SU-DHL-6 (cell line): ENCODE results near the gene MREG.

Source experiments
- H2AFZ ChIP-seq: fragments of 200-600 bp; sonication (generic); 2 replicates; pipeline ENCODE4 v1.6.1; 2014; ENCODE audit warnings: low read depth, mild to moderate bottlenecking, moderate library complexity, mixed read lengths, antibody characterized with exemption, low read length; ENCODE audit not compliant: severe bottlenecking
- H3F3A ChIP-seq: fragments of 200-600 bp; shearing (Covaris generic); 2 replicates; pipeline ENCODE4 v1.6.0; 2016; ENCODE audit warnings: antibody characterized with exemption, mild to moderate bottlenecking; ENCODE audit not compliant: insufficient read depth
- H3K27ac ChIP-seq: fragments of 200-600 bp; sonication (generic); 2 replicates; pipeline ENCODE4 v1.5.1; 2016; ENCODE audit warnings: low read depth, mild to moderate bottlenecking, low read length, moderate library complexity, mixed read lengths
- H3K27me3 ChIP-seq: fragments of 200-600 bp; sonication (generic), shearing (Covaris generic); 2 replicates; pipeline ENCODE4 v1.6.0; 2014; ENCODE audit warnings: mild to moderate bottlenecking, low read length
- H3K36me3 ChIP-seq: fragments of 200-600 bp; sonication (generic); 2 replicates; pipeline ENCODE4 v1.6.1; 2014; ENCODE audit warnings: mild to moderate bottlenecking, low read length, mixed read lengths
- H3K4me2 ChIP-seq: fragments of 300-600, 200-600 bp; shearing (Covaris generic), sonication (generic); 2 replicates; pipeline ENCODE4 v1.6.0; 2014; ENCODE audit warnings: low read length, low read depth, mild to moderate bottlenecking; ENCODE audit not compliant: poor library complexity, severe bottlenecking
- H3K4me3 ChIP-seq: fragments of 200-600 bp; sonication (generic); 2 replicates; pipeline ENCODE4 v1.5.1; 2014; ENCODE audit warnings: antibody characterized with exemption, low read length, mild to moderate bottlenecking, mixed read lengths; ENCODE audit not compliant: insufficient read depth, poor library complexity, severe bottlenecking
- H3K79me2 ChIP-seq: fragments of 200-600 bp; sonication (generic); 2 replicates; pipeline ENCODE4 v1.6.1; 2014; ENCODE audit warnings: mild to moderate bottlenecking, low read length, moderate library complexity; ENCODE audit not compliant: insufficient read depth
- H3K9ac ChIP-seq: fragments of 200-600 bp; sonication (generic); 2 replicates; pipeline ENCODE4 v1.7.0; 2014; ENCODE audit warnings: mild to moderate bottlenecking, low read length
- H3K9me2 ChIP-seq: fragments of 200-600 bp; sonication (generic); replicated peaks from 2 replicates; pipeline ENCODE4 v1.6.1; 2014; ENCODE audit warnings: low read length; ENCODE audit not compliant: insufficient read depth
- H3K9me3 ChIP-seq: fragments of 200-600 bp; sonication (generic); 2 replicates; pipeline ENCODE4 v1.6.1; 2014; ENCODE audit warnings: low read length, mixed read lengths; ENCODE audit not compliant: insufficient read depth
- H4K20me1 ChIP-seq: fragments of 200-600 bp; sonication (generic); 2 replicates; pipeline ENCODE4 v1.6.1; 2014; ENCODE audit warnings: low read depth, mild to moderate bottlenecking, antibody characterized with exemption, low read length, moderate library complexity, mixed read lengths
- CTCF ChIP-seq: fragments of 200-600 bp; sonication (generic); IDR thresholded peaks from one replicate; pipeline ENCODE4 v1.5.1; 2017; ENCODE audit warnings: antibody characterized with exemption, mild to moderate bottlenecking, low read length, moderate library complexity; ENCODE audit not compliant: insufficient read depth, poor library complexity, severe bottlenecking
- EZH2phosphoT487 ChIP-seq: fragments of 200-600 bp; sonication (generic), shearing (Covaris generic); conservative IDR thresholded peaks from 2 replicates; pipeline ENCODE4 v1.6.1; 2018; ENCODE audit warnings: mild to moderate bottlenecking, antibody characterized with exemption, low read length, moderate library complexity, mixed read lengths

The MREG gene

GRCh38 chr2:215904101-215904500 lies 109.2 kb downstream of the MREG start:
- H3K27me3 ChIP-seq, result no peaks in the 10 kb centered on the region
- H3K9ac ChIP-seq, result no peak overlapping the region
- no peaks in the 10 kb centered on the region for H3K79me2 ChIP-seq
- no peak overlapping the region for H3K4me3 ChIP-seq
- no peaks in the 10 kb centered on the region for H3K9me2 ChIP-seq
- H3K9me3 ChIP-seq, result no peaks in the 10 kb centered on the region
- TF ChIP-seq EZH2phosphoT487, result no peak
- TF ChIP-seq CTCF, result no peak
- H2AFZ ChIP-seq, result no peak overlapping the region
- no peaks in the 10 kb centered on the region for H4K20me1 ChIP-seq
- H3F3A ChIP-seq, result no peaks in the 10 kb centered on the region
- H3K4me2 ChIP-seq, result no peak overlapping the region
- H3K36me3 ChIP-seq, result no peaks in the 10 kb centered on the region
- H3K27ac ChIP-seq, result no peak overlapping the region

- H3K9me2 ChIP-seq, result no peaks in the 10 kb centered on the region
- no peaks in the 10 kb centered on the region for H3K27me3 ChIP-seq
- H2AFZ ChIP-seq, result no peak overlapping the region
- no peaks in the 10 kb centered on the region for H3F3A ChIP-seq
- no peak for TF ChIP-seq CTCF
- no peak for TF ChIP-seq EZH2phosphoT487
- no peak overlapping the region for H3K4me3 ChIP-seq
- H3K9me3 ChIP-seq, result no peaks in the 10 kb centered on the region
- H3K4me2 ChIP-seq, result no peak overlapping the region
- H3K9ac ChIP-seq, result no peak overlapping the region
- no peaks in the 10 kb centered on the region for H3K79me2 ChIP-seq
- no peaks in the 10 kb centered on the region for H4K20me1 ChIP-seq
- no peaks in the 10 kb centered on the region for H3K36me3 ChIP-seq
- H3K27ac ChIP-seq, result no peak overlapping the region
These were observed 110.1 kb downstream of the MREG start for GRCh38 chr2:215903203-215903602.

GRCh38 chr2:215901796-215902195 lies 111.6 kb downstream of the MREG start:
- Histone ChIP-seq H3K4me3 (no peak overlapping the region), H3K79me2 (no peaks in the 10 kb centered on the region), H4K20me1 (no peaks in the 10 kb centered on the region), H2AFZ (no peak overlapping the region), H3F3A (no peaks in the 10 kb centered on the region), H3K9me2 (no peaks in the 10 kb centered on the region), H3K9me3 (no peaks in the 10 kb centered on the region), H3K27me3 (no peaks in the 10 kb centered on the region), H3K9ac (no peak overlapping the region), H3K4me2 (no peak overlapping the region), H3K36me3 (no peaks in the 10 kb centered on the region), H3K27ac (no peak overlapping the region)
- TF ChIP-seq CTCF, result no peak
- no peak for TF ChIP-seq EZH2phosphoT487

GRCh38 chr2:215900843-215901242 lies 112.5 kb downstream of the MREG start:
- Histone ChIP-seq H3K9ac (no peak overlapping the region), H3K27ac (no peak overlapping the region), H2AFZ (no peak overlapping the region), H3K9me3 (no peaks in the 10 kb centered on the region), H3K4me2 (no peak overlapping the region), H3K9me2 (no peaks in the 10 kb centered on the region), H3K4me3 (no peak overlapping the region), H4K20me1 (no peaks in the 10 kb centered on the region), H3K36me3 (no peaks in the 10 kb centered on the region), H3F3A (no peaks in the 10 kb centered on the region), H3K27me3 (no peaks in the 10 kb centered on the region), H3K79me2 (no peaks in the 10 kb centered on the region)
- TF ChIP-seq CTCF (no peak), EZH2phosphoT487 (no peak)
